ENCODE results near the gene STUB1.

- TF ChIP-seq EZH2phosphoT487 (IDR thresholded peaks at IDR 0.05; ENCODE audit: insufficient read depth, low read depth) (no peak), EZH2 (IDR thresholded peaks at IDR 0.05; ENCODE audit: insufficient read depth, poor library complexity, severe bottlenecking) (no peak)
These were observed 15.3 kb downstream of the STUB1 start for GRCh38 chr16:695355-696089.

All from GM23248 (cell line).